HL-60 (cell line): ENCODE results near the gene ACSF3.

ENCODE experiments used
- DNase-seq, 2 experiments: peaks; one replicate each; pipeline ENCODE4 v3.0.0-alpha.2; 2010 to 2020; ENCODE audit warnings: low read depth in 1 of 2, low spot score in 1 of 2
- H3K27ac ChIP-seq: fragments of 250-450 bp; sonication (Bioruptor Pico); replicated peaks from 2 replicates; pipeline ENCODE4 v1.5.1; 2020; ENCODE audit warnings: mild to moderate bottlenecking, moderate library complexity
- H3K27me3 ChIP-seq: fragments of 250-450 bp; sonication (Bioruptor Pico); 2 replicates; pipeline ENCODE4 v1.5.1; 2021; ENCODE audit warnings: mild to moderate bottlenecking, moderate library complexity; ENCODE audit not compliant: insufficient read depth, poor library complexity, severe bottlenecking
- H3K4me3 ChIP-seq: replicated peaks from 2 replicates; pipeline ENCODE4 v1.5.1; 2011; ENCODE audit warnings: mild to moderate bottlenecking, control low read depth, low read length; ENCODE audit not compliant: insufficient read depth
- GABPA ChIP-seq: IDR thresholded peaks from 2 replicates; pipeline ENCODE4 v1.6.1; 2012; ENCODE audit warnings: low read depth
- POLR2AphosphoS5 ChIP-seq: IDR thresholded peaks from 2 replicates; pipeline ENCODE4 v1.6.1; 2012; ENCODE audit warnings: low read depth
- SPI1 ChIP-seq: IDR thresholded peaks from 2 replicates; pipeline ENCODE4 v1.6.1; 2012; ENCODE audit warnings: low read depth, mild to moderate bottlenecking, borderline replicate concordance
- TF ChIP-seq, protein P1 (sequence below): IDR thresholded peaks from 2 replicates; pipeline ENCODE4 v1.6.1; 2012; ENCODE audit warnings: low read depth; ENCODE audit not compliant: insufficient replicate concordance
- TF ChIP-seq, protein P2 (sequence below): IDR thresholded peaks from one replicate; pipeline ENCODE4 v1.5.1; 2011; ENCODE audit warnings: low read length, control low read depth, inconsistent platforms; ENCODE audit not compliant: insufficient read depth

ACSF3 gene

DNA sequence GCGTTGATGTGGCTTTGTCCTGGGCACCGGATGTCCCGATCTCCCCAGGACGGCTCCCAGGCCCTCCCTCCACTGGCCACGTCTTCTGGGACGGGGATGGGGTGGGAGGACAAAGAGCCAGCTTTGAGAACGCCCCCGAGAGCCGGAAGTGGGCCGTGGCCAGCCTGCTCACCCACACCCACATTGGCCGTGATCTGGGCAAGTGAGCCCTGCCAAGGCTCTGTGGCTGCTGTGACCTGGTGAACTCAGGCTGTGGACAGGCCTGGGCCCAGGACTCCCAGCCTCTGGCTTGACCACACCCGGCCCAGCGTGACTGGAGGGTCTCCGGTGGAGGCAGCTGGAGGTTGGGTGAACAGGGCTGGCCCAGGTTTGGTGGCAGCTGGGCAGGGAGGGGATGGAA lies 81.2 kb downstream of the ACSF3 start:
- no peak for TF ChIP-seq POLR2AphosphoS5
- TF ChIP-seq GABPA: no peak
- TF ChIP-seq SPI1: no peak
- TF ChIP-seq, protein P1, sequence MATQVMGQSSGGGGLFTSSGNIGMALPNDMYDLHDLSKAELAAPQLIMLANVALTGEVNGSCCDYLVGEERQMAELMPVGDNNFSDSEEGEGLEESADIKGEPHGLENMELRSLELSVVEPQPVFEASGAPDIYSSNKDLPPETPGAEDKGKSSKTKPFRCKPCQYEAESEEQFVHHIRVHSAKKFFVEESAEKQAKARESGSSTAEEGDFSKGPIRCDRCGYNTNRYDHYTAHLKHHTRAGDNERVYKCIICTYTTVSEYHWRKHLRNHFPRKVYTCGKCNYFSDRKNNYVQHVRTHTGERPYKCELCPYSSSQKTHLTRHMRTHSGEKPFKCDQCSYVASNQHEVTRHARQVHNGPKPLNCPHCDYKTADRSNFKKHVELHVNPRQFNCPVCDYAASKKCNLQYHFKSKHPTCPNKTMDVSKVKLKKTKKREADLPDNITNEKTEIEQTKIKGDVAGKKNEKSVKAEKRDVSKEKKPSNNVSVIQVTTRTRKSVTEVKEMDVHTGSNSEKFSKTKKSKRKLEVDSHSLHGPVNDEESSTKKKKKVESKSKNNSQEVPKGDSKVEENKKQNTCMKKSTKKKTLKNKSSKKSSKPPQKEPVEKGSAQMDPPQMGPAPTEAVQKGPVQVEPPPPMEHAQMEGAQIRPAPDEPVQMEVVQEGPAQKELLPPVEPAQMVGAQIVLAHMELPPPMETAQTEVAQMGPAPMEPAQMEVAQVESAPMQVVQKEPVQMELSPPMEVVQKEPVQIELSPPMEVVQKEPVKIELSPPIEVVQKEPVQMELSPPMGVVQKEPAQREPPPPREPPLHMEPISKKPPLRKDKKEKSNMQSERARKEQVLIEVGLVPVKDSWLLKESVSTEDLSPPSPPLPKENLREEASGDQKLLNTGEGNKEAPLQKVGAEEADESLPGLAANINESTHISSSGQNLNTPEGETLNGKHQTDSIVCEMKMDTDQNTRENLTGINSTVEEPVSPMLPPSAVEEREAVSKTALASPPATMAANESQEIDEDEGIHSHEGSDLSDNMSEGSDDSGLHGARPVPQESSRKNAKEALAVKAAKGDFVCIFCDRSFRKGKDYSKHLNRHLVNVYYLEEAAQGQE: no peak
- TF ChIP-seq, protein P2, sequence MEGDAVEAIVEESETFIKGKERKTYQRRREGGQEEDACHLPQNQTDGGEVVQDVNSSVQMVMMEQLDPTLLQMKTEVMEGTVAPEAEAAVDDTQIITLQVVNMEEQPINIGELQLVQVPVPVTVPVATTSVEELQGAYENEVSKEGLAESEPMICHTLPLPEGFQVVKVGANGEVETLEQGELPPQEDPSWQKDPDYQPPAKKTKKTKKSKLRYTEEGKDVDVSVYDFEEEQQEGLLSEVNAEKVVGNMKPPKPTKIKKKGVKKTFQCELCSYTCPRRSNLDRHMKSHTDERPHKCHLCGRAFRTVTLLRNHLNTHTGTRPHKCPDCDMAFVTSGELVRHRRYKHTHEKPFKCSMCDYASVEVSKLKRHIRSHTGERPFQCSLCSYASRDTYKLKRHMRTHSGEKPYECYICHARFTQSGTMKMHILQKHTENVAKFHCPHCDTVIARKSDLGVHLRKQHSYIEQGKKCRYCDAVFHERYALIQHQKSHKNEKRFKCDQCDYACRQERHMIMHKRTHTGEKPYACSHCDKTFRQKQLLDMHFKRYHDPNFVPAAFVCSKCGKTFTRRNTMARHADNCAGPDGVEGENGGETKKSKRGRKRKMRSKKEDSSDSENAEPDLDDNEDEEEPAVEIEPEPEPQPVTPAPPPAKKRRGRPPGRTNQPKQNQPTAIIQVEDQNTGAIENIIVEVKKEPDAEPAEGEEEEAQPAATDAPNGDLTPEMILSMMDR: no peak
- Histone ChIP-seq H3K27ac (no peak overlapping the region), H3K4me3 (no peak overlapping the region), H3K27me3 (no peaks in the 10 kb centered on the region)
- DNase-seq: no peak

DNA sequence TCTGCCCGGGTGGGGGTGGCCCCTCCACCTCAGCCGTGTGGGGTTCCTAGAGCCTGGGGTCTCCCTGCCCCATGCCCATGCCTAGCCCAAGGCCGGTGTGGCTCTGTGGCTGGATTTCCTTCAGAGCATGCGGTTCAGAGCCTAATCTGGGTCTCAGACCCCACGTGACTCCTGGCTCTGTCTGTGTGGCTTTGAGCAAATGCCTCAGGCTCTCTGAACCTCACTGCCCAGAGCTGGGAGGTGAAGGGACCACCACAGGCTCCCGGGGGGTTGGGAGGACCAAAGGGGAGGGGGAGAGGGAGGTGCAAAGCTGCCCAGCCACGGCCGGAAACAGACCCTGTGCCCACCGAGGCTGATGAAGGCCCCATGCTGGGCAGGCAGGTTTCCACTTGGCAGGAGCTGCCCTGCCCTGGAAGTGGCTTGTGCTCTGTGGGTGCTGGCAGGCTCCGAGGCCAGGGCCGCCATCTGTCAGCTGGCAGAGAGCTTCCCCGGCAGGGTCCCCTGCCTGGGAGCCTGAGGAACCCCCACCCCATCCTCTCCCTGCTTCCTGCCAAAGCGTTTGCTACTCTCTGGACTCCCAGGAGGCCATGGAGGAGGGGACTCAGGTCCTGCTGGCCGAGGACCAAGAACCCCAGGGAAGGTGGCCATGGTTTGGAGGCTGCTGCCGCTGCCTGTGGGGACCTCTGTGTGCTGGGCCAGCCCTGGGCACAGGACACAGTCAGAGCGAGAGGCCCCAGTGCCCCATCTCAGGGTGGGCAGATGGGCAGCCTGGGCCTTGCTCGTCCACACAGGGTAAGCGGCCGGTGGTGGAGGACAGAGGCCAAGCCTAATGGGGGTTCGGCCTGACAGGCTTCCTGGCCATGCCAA lies 81.9 kb downstream of the ACSF3 start:
- no peak overlapping the region for H3K4me3 ChIP-seq
- no peaks in the 10 kb centered on the region for H3K27me3 ChIP-seq
- no peak for DNase-seq
- TF ChIP-seq GABPA (no peak), SPI1 (no peak)
- TF ChIP-seq, protein P1: no peak
- TF ChIP-seq, protein P2: no peak
- no peak overlapping the region for H3K27ac ChIP-seq

DNA sequence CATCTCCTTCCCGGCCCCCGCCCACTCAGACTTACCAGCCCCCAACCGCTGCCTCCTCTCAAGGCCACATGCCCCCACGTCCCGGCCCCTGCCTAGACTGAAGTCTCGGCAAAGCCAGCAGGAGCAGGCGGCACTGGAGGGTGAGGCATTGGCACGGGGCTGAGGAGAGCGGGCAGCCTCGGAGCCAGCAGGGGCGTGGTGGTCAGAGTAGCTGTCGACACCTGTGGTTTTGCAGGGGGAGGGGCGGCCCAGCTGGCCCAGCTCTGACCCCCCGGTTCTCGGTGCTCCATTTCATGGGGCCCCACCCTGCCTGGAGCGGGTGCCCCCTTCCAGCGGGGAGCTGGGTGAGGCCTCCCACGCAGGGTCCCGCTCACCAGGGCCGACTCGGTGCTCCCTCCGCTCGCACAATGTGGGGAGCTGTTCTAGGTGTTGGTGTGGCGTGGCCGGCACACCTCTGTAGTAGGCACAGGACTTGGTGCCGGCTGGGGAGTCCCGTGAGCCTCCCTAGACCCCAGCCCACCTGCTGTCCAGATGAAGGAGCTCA lies 82.6 kb downstream of the ACSF3 start:
- Histone ChIP-seq H3K4me3 (no peak overlapping the region), H3K27me3 (no peaks in the 10 kb centered on the region)

More for the DNA sequence above, 82.6 kb downstream of the ACSF3 start:
- TF ChIP-seq GABPA: no peak
- no peak for TF ChIP-seq POLR2AphosphoS5
- TF ChIP-seq, protein P1: no peak
- TF ChIP-seq, protein P2: no peak
- TF ChIP-seq SPI1: no peak
- no peak for DNase-seq
- no peak overlapping the region for H3K27ac ChIP-seq
